H1 (cell line): ENCODE measurements around the gene SHQ1.
"Not testable (repeated sequence)": the region's sequence is repeated elsewhere in the genome, so short reads cannot be mapped to it uniquely, and the experiment has no call there.

ENCODE experiments used
- ATF3 ChIP-seq: IDR thresholded peaks from 2 replicates; pipeline ENCODE4 v1.6.1; 2011; ENCODE audit warnings: low read depth, mild to moderate bottlenecking, low read length; ENCODE audit not compliant: insufficient read depth
- EZH2 ChIP-seq: fragments of 200-600 bp; sonication (generic); IDR thresholded peaks from 2 replicates; pipeline ENCODE4 v1.7.1; 2012; ENCODE audit warnings: low read depth, mild to moderate bottlenecking, moderate library complexity, low read length, inconsistent platforms; ENCODE audit not compliant: severe bottlenecking
- POLR2AphosphoS5 ChIP-seq: IDR thresholded peaks from 2 replicates; pipeline ENCODE4 v1.6.1; 2011; ENCODE audit warnings: low read depth, low read length

DNA sequence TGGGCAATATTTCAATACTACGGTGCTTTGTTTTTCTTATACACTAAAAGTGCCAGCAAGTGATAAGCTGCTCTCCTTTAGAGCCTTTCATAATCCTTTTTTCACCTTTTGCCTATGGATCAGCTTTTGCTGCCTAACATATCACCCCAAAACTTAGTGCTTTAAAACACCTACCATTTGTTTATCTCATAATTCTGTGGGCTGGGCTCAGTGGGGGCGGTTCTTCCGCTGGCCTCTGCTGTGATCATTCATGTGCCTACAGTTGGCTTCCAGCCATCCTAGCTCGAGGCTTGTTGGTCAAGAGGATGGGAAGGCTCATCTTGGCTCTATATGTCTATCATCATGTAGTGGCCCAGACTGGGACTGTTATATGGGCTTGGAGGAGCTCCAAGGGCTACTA, 113.2 kb downstream of the SHQ1 start:
- TF ChIP-seq EZH2, ATF3, POLR2AphosphoS5: not testable (repeated sequence)
